GM12878 (cell line): ENCODE measurements around the gene ATXN1. TPM values are rescaled to one million over a fixed set of nuclear protein-coding genes. Genes with fewer than 3 reads are reported as not detected.

Experiments used
- ATAC-seq: fragments of 200-7000 bp; cut with Tn5 transposase; 3 replicates; pipeline ENCODE4 v1.9.1; 2020; ENCODE audit warnings: mild to moderate bottlenecking, moderate library complexity
- BruUV-seq: library from RNA; stranded (reverse); fragments of 400-500 nt; replicated peaks from 2 replicates; lab custom pipeline; 2021; lab: Mats Ljungman, UMichigan
- CTCF ChIA-PET: fragments of 300-600 bp; sonication (Branson Sonifier 250); formaldehyde crosslinking; extraction: SDS; loops from one replicate; lab custom pipeline; 2021; ENCODE audit warnings: inconsistent platforms; lab: Yijun Ruan, JAX
- POLR2A ChIA-PET: fragments of 350-600 bp; formaldehyde crosslinking; extraction: SDS; loops from one replicate; lab custom pipeline; 2021; ENCODE audit warnings: inconsistent platforms; lab: Charles Lee
- RAD21 ChIA-PET: fragments of 300-600 bp; sonication (Branson Sonifier 250); formaldehyde crosslinking; loops from one replicate; lab custom pipeline; 2023; ENCODE audit warnings: antibody characterized with exemption; ENCODE audit not compliant: unreplicated experiment; lab: Charles Lee
- SMC1A ChIA-PET: fragments of 300-600 bp; sonication (Branson Sonifier 250); formaldehyde crosslinking; loops from one replicate; lab custom pipeline; 2023; ENCODE audit not compliant: unreplicated experiment, uncharacterized antibody; lab: Charles Lee
- DNase-seq: peaks from one replicate; pipeline ENCODE4 v3.0.0-alpha.2; 2011; ENCODE audit warnings: low read depth, low spot score
- FAIRE-seq: peaks from 3 replicates; lab custom pipeline; 2011; peaks lifted over from hg19 to GRCh38; lab: Jason Lieb, UNC
- H2AFZ ChIP-seq: 2 replicates; pipeline ENCODE4 v1.6.0; 2011; ENCODE audit warnings: low read depth, low read length, control low read depth; ENCODE audit not compliant: control insufficient read depth
- H3K27ac ChIP-seq: 2 replicates; pipeline ENCODE4 v1.5.1; 2011; ENCODE audit warnings: control low read depth; ENCODE audit not compliant: control insufficient read depth, insufficient read depth
- H3K27me3 ChIP-seq, 2 experiments: replicated peaks in 1 of 2; 2 replicates each; pipeline versions ENCODE4 v1.6.0 to v1.6.1; 2011; ENCODE audit warnings: low read length in 1 of 2; ENCODE audit not compliant: control insufficient read depth in 2 of 2, insufficient read depth in 2 of 2
- H3K36me3 ChIP-seq, 2 experiments: 2 replicates each; pipeline ENCODE4 v1.5.1; 2011; ENCODE audit warnings: low read length in 1 of 2; ENCODE audit not compliant: control insufficient read depth in 2 of 2, insufficient read depth in 2 of 2
- H3K4me1 ChIP-seq: 2 replicates; pipeline ENCODE4 v1.6.1; 2011; ENCODE audit warnings: mild to moderate bottlenecking, low read length, moderate library complexity, mixed read lengths; ENCODE audit not compliant: control insufficient read depth, insufficient read depth
- H3K4me2 ChIP-seq: 2 replicates; pipeline ENCODE4 v1.6.0; 2011; ENCODE audit warnings: control low read depth; ENCODE audit not compliant: control insufficient read depth, insufficient read depth
- H3K4me3 ChIP-seq: fragments of 200-600 bp; sonication (generic); 2 replicates; pipeline ENCODE4 v1.5.1; 2016
- H3K79me2 ChIP-seq: 2 replicates; pipeline ENCODE4 v1.6.0; 2011; ENCODE audit warnings: low read length; ENCODE audit not compliant: control insufficient read depth, insufficient read depth
- H3K9ac ChIP-seq: 2 replicates; pipeline ENCODE4 v1.8.0; 2011; ENCODE audit warnings: low read length, control low read depth, mixed read lengths; ENCODE audit not compliant: control insufficient read depth, insufficient read depth
- H3K9me3 ChIP-seq: replicated peaks from 3 replicates; pipeline ENCODE4 v1.5.1; 2011; ENCODE audit warnings: mild to moderate bottlenecking, low read length; ENCODE audit not compliant: control insufficient read depth, insufficient read depth
- H4K20me1 ChIP-seq: 2 replicates; pipeline ENCODE4 v1.6.0; 2011; ENCODE audit not compliant: control insufficient read depth, insufficient read depth
- MEF2A ChIP-seq: IDR thresholded peaks from 2 replicates; pipeline ENCODE4 v1.6.1; 2011; ENCODE audit warnings: low read depth, mild to moderate bottlenecking, low read length, moderate library complexity; ENCODE audit not compliant: insufficient read depth
- NFXL1 ChIP-seq: fragments of 450-650 bp; IDR thresholded peaks from 2 replicates; pipeline ENCODE4 v1.6.1; 2017; ENCODE audit warnings: antibody characterized with exemption, mild to moderate bottlenecking, borderline replicate concordance
- NR2F1 ChIP-seq: fragments of 450-650 bp; conservative IDR thresholded peaks from 2 replicates; pipeline ENCODE4 v1.6.1; 2017; ENCODE audit warnings: mild to moderate bottlenecking
- POLR2AphosphoS5 ChIP-seq: IDR thresholded peaks from 2 replicates; pipeline ENCODE4 v1.6.1; 2011; ENCODE audit warnings: mild to moderate bottlenecking, low read length, inconsistent platforms
- POU2F2 ChIP-seq: IDR thresholded peaks from 3 replicates; pipeline ENCODE4 v1.6.1; 2011; ENCODE audit warnings: low read depth, mild to moderate bottlenecking, low read length, borderline replicate concordance
- RCOR1 ChIP-seq: conservative IDR thresholded peaks from 2 replicates; pipeline ENCODE4 v1.6.1; 2012; ENCODE audit warnings: low read depth, low read length, improper control_type of control experiment
- SIN3A ChIP-seq: IDR thresholded peaks from 2 replicates; pipeline ENCODE4 v1.6.1; 2012; ENCODE audit warnings: low read depth, low read length, improper control_type of control experiment
- SPI1 ChIP-seq: IDR thresholded peaks from 2 replicates; pipeline ENCODE4 v1.6.1; 2011; ENCODE audit warnings: low read depth, mild to moderate bottlenecking, low read length, moderate library complexity, borderline replicate concordance; ENCODE audit not compliant: insufficient read depth
- ZNF207 ChIP-seq: fragments of 450-650 bp; IDR thresholded peaks from 2 replicates; pipeline ENCODE4 v1.6.1; 2014; ENCODE audit warnings: antibody characterized with exemption, mild to moderate bottlenecking, borderline replicate concordance
- WGBS: methylation state at CpG from one replicate; pipeline ENCODE4 v1.1.6; 2016; ENCODE audit warnings: low lambda C conversion rate; ENCODE audit not compliant: insufficient replicate concordance, insufficient coverage; ENCODE audit errors: missing lambda C conversion rate; 5-methylcytosine and 5-hydroxymethylcytosine counted together
- in situ Hi-C: fragments of 300-500 bp; cut with MboI; formaldehyde crosslinking; loops from 9 replicates; pipeline ENCODE4 v1.14.3; 2018; ENCODE audit warnings: mixed read lengths
- intact Hi-C: fragments of 100-400 bp; cut with micrococcal nuclease; formaldehyde crosslinking; loops from one replicate; pipeline ENCODE4 v1.14.2; 2022; ENCODE audit not compliant: unreplicated experiment
- polyA plus RNA-seq, 11 experiments: library from polyadenylated mRNA; depleted of rRNA in 4 of 11; unstranded in 6 of 11; stranded (reverse) in 5 of 11; fragments of >200 nt; fragmentation: Nextera tagmentation in 4 of 11; fragmentation: Illumina TruSeq in 1 of 11; extraction: Ambion mirVana in 4 of 11; extraction: Trizol in 1 of 11; gene quantifications; 1 replicate in 1 of 11; 2 replicates in 10 of 11; pipeline versions ENCODE4 v1.2.1 to v1.2.3, GENCODE V29; 2011 to 2016; ENCODE audit warnings: inconsistent platforms in 2 of 11, missing spikeins in 2 of 11, low read depth in 1 of 11
- total RNA-seq, 4 experiments: library from RNA; depleted of rRNA in 3 of 4; stranded (reverse); fragments of >200 nt in 3 of 4; fragmentation: Illumina TruSeq in 1 of 4; extraction: Trizol in 1 of 4; gene quantifications; 2 replicates each; pipeline versions ENCODE4 v1.2.1 to v1.2.3, GENCODE V29; 2013 to 2021
- TF ChIP-seq, protein P1 (sequence below): fragments of 450-650 bp; IDR thresholded peaks from 2 replicates; pipeline ENCODE4 v1.6.1; 2017; ENCODE audit warnings: antibody characterized with exemption, mild to moderate bottlenecking, moderate library complexity
- TF ChIP-seq, protein P2 (sequence below): IDR thresholded peaks from 2 replicates; pipeline ENCODE4 v1.6.1; 2011; ENCODE audit warnings: borderline replicate concordance, low read depth, mild to moderate bottlenecking, moderate library complexity, mixed read lengths, low read length; ENCODE audit not compliant: insufficient read depth; ENCODE audit errors: extremely low read length

The ATXN1 gene
- total and polyA plus RNA-seq, 10 of the 15 experiments (the other 5 are each of a cell fraction or from before 2014, with no cell fraction given), result 12.2 to 51.2 (median 20.5) TPM

DNA sequence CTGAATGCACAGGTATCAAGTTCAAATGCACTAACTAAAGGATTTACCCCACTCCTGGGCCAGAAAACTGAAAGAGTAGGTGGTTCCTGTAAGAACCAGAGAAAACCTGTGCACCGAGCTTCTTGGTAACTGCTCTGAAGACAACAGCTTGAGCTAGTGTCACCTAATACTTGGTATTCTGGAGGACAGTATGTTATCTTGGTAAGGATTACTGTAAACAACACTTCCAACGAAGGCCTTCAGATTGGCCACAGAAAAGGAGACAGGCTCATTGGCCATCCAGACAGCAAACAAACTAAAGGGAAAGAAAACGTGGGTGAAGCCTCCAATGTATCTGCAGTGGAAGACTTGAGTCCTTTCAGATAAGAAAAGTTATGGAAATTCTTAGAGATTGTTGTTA lies 461.4 kb downstream of the ATXN1 start (continued):
- TF ChIP-seq, protein P1, sequence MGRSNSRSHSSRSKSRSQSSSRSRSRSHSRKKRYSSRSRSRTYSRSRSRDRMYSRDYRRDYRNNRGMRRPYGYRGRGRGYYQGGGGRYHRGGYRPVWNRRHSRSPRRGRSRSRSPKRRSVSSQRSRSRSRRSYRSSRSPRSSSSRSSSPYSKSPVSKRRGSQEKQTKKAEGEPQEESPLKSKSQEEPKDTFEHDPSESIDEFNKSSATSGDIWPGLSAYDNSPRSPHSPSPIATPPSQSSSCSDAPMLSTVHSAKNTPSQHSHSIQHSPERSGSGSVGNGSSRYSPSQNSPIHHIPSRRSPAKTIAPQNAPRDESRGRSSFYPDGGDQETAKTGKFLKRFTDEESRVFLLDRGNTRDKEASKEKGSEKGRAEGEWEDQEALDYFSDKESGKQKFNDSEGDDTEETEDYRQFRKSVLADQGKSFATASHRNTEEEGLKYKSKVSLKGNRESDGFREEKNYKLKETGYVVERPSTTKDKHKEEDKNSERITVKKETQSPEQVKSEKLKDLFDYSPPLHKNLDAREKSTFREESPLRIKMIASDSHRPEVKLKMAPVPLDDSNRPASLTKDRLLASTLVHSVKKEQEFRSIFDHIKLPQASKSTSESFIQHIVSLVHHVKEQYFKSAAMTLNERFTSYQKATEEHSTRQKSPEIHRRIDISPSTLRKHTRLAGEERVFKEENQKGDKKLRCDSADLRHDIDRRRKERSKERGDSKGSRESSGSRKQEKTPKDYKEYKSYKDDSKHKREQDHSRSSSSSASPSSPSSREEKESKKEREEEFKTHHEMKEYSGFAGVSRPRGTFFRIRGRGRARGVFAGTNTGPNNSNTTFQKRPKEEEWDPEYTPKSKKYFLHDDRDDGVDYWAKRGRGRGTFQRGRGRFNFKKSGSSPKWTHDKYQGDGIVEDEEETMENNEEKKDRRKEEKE, result no peak
- no peak for TF ChIP-seq POLR2AphosphoS5

DNA sequence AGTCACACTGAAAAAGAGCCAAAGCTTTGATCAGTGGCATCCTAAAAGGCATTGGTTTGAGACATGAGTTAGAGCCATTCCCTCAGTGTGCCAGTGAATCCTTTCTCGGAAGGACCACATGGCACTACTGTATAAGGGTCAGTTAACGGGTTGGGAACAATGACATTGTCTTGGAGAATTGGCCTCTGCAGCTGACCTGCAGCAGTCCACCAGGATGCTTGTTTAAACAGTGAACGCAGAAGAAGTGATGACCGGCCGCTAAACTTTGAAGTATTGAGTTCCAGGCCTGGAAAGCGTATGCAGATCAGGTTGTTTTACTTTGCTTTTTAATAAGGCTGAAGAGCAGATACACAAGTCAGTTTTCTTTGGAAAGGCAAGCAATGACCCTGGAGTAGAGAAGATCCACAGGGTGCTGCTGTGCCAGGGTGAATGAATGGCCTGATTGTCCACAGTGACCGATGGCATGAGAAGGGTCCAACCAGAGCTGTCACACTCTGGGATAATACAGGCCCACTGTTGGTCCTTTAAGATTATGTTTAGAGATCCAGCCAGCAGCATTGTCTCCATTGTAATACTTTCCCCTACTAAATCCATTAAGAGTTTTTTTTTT lies 465.1 kb downstream of the ATXN1 start:
- Histone ChIP-seq H3K27me3 (no peaks in the 10 kb centered on the region), H2AFZ (no peak overlapping the region), H3K79me2 (no peaks in the 10 kb centered on the region), H4K20me1 (no peaks in the 10 kb centered on the region)
- WGBS, result 88% methylated on average over 7 of the region's 7 CpGs
- POLR2A ChIA-PET, result interaction anchor here (0.7 kb wide), 1 partner anchor 97 kb away, joined by 6 read pairs; no protein-coding TSS in a partner anchor
- DNase-seq, result no peak
- intact Hi-C loops, result no loop called here
- TF ChIP-seq SIN3A (no peak), NFXL1 (no peak), MEF2A (no peak), NR2F1 (no peak), RCOR1 (no peak), ZNF207 (no peak), POU2F2 (no peak), SPI1 (no peak)
- TF ChIP-seq, protein P2, sequence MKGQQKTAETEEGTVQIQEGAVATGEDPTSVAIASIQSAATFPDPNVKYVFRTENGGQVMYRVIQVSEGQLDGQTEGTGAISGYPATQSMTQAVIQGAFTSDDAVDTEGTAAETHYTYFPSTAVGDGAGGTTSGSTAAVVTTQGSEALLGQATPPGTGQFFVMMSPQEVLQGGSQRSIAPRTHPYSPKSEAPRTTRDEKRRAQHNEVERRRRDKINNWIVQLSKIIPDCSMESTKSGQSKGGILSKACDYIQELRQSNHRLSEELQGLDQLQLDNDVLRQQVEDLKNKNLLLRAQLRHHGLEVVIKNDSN, result no peak
- TF ChIP-seq, all 136 proteins: peak for 0
- no peak overlapping the region for H3K27ac ChIP-seq
- no peak overlapping the region for H3K4me3 ChIP-seq
- H3K36me3 ChIP-seq, result no peaks in the 10 kb centered on the region
- H3K9ac ChIP-seq, result no peak overlapping the region
- no peaks in the 10 kb centered on the region for H3K9me3 ChIP-seq
- BruUV-seq, result no TSS peak
- ChIA-PET CTCF (interaction anchor here (0.6 to 4.0 kb wide), 2 partner anchors 11 to 484 kb away, joined by 3 to 18 read pairs; no protein-coding TSS in a partner anchor), RAD21 (no interaction called here), SMC1A (interaction anchor here (0.8 to 1.1 kb wide), 2 partner anchors 36 to 113 kb away, joined by 3 read pairs; no protein-coding TSS in a partner anchor)
- FAIRE-seq (no peak), ATAC-seq (no peak)
- H3K4me1 ChIP-seq, result peaks cover 2% of the 10 kb centered on the region; the same call in 1 of the 2 replicates
- in situ Hi-C loops, result no loop called here
- no peak overlapping the region for H3K4me2 ChIP-seq
